Measurements from ENCODE around the gene PACSIN2. TPM values are rescaled to one million over a fixed set of nuclear protein-coding genes. Genes with fewer than 3 reads are reported as not detected.

PACSIN2 gene
- total and polyA plus RNA-seq, 2 of the 13 experiments (the other 11 are each of a cell fraction or from before 2014, with no cell fraction given): 54.1 to 68.8 TPM

DNA sequence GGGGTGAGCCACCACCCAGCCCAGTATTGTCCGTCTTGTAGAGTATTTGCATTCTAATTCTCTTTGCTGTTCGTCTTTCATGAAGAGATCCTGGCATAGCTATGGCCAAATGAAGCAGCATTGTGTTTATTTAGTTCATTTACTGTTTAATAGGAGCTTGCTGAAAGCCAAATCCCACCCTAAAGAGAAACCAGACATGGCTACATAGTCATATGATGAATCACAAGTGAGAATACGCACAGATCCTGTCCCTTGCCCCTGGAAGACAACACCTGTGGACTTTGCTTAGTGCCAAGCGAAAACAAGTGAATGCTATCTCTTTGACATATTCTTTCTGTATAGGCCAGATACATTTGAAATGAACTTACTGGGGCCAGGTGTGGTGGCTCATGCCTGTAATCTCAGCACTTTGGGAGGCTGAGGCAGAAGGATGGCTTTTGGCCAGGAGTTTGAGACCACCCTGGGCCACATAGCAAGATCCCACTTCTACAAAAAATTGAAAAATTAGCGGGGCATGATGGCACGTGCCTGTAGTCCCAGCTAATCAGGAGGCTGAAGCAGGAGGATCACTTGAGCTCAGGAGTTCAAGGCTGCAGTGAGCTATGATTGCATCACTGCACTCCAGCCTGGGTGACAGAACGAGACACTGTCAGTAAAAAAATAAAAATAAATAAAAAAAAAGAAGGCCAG is 152.8 kb downstream of the PACSIN2 start (continued):
- TF ChIP-seq NCOA2 (CRISPR knock-in tag; IDR thresholded peaks at IDR 0.05) (no peak), MIER3 (CRISPR knock-in tag; IDR thresholded peaks at IDR 0.05; ENCODE audit: borderline replicate concordance) (0 out of 2 replicates have a peak, but pooled peaks have one; percentile 24), ZNF20 (CRISPR knock-in tag; IDR thresholded peaks at IDR 0.05) (no peak), ZNF7 (CRISPR knock-in tag; IDR thresholded peaks at IDR 0.05) (no peak), TEAD3 (CRISPR knock-in tag; optimal IDR thresholded peaks at IDR 0.05; ENCODE audit: borderline replicate concordance) (peak; percentile 67), ZNF33B (CRISPR knock-in tag; IDR thresholded peaks at IDR 0.05) (no peak), HNF4G (IDR thresholded peaks at IDR 0.05; ENCODE audit: borderline replicate concordance, low read depth, low read length) (no peak), HNF4G (CRISPR knock-in tag; IDR thresholded peaks at IDR 0.05; ENCODE audit: borderline replicate concordance, low read depth) (no peak), YEATS4 (CRISPR knock-in tag; IDR thresholded peaks at IDR 0.05; ENCODE audit: borderline replicate concordance) (no peak), ZNF121 (CRISPR knock-in tag; IDR thresholded peaks at IDR 0.05) (peak; percentile 96), MIER2 (CRISPR knock-in tag; IDR thresholded peaks at IDR 0.05) (no peak), CHCHD3 (CRISPR knock-in tag; IDR thresholded peaks at IDR 0.05) (no peak), ZNF143 (CRISPR knock-in tag; IDR thresholded peaks at IDR 0.05) (no peak), DMAP1 (CRISPR knock-in tag; IDR thresholded peaks at IDR 0.05) (no peak), HOXA9 (CRISPR knock-in tag; IDR thresholded peaks at IDR 0.05; ENCODE audit: borderline replicate concordance) (no peak), ZNF263 (CRISPR knock-in tag; IDR thresholded peaks at IDR 0.05) (no peak), RBFOX2 (IDR thresholded peaks at IDR 0.05; ENCODE audit: low read depth, low read length) (no peak)
- TF ChIP-seq, protein P1, sequence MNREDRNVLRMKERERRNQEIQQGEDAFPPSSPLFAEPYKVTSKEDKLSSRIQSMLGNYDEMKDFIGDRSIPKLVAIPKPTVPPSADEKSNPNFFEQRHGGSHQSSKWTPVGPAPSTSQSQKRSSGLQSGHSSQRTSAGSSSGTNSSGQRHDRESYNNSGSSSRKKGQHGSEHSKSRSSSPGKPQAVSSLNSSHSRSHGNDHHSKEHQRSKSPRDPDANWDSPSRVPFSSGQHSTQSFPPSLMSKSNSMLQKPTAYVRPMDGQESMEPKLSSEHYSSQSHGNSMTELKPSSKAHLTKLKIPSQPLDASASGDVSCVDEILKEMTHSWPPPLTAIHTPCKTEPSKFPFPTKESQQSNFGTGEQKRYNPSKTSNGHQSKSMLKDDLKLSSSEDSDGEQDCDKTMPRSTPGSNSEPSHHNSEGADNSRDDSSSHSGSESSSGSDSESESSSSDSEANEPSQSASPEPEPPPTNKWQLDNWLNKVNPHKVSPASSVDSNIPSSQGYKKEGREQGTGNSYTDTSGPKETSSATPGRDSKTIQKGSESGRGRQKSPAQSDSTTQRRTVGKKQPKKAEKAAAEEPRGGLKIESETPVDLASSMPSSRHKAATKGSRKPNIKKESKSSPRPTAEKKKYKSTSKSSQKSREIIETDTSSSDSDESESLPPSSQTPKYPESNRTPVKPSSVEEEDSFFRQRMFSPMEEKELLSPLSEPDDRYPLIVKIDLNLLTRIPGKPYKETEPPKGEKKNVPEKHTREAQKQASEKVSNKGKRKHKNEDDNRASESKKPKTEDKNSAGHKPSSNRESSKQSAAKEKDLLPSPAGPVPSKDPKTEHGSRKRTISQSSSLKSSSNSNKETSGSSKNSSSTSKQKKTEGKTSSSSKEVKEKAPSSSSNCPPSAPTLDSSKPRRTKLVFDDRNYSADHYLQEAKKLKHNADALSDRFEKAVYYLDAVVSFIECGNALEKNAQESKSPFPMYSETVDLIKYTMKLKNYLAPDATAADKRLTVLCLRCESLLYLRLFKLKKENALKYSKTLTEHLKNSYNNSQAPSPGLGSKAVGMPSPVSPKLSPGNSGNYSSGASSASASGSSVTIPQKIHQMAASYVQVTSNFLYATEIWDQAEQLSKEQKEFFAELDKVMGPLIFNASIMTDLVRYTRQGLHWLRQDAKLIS (CRISPR knock-in tag; IDR thresholded peaks at IDR 0.05): no peak
- TF ChIP-seq, protein P2, sequence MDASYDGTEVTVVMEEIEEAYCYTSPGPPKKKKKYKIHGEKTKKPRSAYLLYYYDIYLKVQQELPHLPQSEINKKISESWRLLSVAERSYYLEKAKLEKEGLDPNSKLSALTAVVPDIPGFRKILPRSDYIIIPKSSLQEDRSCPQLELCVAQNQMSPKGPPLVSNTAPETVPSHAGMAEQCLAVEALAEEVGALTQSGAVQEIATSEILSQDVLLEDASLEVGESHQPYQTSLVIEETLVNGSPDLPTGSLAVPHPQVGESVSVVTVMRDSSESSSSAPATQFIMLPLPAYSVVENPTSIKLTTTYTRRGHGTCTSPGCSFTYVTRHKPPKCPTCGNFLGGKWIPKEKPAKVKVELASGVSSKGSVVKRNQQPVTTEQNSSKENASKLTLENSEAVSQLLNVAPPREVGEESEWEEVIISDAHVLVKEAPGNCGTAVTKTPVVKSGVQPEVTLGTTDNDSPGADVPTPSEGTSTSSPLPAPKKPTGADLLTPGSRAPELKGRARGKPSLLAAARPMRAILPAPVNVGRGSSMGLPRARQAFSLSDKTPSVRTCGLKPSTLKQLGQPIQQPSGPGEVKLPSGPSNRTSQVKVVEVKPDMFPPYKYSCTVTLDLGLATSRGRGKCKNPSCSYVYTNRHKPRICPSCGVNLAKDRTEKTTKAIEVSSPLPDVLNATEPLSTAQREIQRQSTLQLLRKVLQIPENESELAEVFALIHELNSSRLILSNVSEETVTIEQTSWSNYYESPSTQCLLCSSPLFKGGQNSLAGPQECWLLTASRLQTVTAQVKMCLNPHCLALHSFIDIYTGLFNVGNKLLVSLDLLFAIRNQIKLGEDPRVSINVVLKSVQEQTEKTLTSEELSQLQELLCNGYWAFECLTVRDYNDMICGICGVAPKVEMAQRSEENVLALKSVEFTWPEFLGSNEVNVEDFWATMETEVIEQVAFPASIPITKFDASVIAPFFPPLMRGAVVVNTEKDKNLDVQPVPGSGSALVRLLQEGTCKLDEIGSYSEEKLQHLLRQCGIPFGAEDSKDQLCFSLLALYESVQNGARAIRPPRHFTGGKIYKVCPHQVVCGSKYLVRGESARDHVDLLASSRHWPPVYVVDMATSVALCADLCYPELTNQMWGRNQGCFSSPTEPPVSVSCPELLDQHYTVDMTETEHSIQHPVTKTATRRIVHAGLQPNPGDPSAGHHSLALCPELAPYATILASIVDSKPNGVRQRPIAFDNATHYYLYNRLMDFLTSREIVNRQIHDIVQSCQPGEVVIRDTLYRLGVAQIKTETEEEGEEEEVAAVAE (CRISPR knock-in tag; IDR thresholded peaks at IDR 0.05; ENCODE audit: borderline replicate concordance): no peak
- TF ChIP-seq, protein P3, sequence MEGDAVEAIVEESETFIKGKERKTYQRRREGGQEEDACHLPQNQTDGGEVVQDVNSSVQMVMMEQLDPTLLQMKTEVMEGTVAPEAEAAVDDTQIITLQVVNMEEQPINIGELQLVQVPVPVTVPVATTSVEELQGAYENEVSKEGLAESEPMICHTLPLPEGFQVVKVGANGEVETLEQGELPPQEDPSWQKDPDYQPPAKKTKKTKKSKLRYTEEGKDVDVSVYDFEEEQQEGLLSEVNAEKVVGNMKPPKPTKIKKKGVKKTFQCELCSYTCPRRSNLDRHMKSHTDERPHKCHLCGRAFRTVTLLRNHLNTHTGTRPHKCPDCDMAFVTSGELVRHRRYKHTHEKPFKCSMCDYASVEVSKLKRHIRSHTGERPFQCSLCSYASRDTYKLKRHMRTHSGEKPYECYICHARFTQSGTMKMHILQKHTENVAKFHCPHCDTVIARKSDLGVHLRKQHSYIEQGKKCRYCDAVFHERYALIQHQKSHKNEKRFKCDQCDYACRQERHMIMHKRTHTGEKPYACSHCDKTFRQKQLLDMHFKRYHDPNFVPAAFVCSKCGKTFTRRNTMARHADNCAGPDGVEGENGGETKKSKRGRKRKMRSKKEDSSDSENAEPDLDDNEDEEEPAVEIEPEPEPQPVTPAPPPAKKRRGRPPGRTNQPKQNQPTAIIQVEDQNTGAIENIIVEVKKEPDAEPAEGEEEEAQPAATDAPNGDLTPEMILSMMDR (CRISPR knock-in tag; IDR thresholded peaks at IDR 0.05): no peak
